Measurements from ENCODE around the gene RBBP8.
A peak's percentile ranks its signal among the peaks of the same experiment; 100 is the strongest.

RBBP8 gene

GRCh38 chr18:22933966-22934423, 867 bp downstream of the RBBP8 start:
- Histone ChIP-seq H3K27ac (peak overlapping the region; percentile 91), H3K27me3 (no peaks in the 10 kb centered on the region), H3K4me3 (ENCODE audit: low read depth in 1 of 2, low read length in 1 of 2) (peak overlapping the region; percentile 84 to 96), H3K36me3 (no peaks in the 10 kb centered on the region), H3K4me1 (ENCODE audit: control insufficient read depth in 1 of 2, insufficient read depth in 1 of 2, low read depth in 1 of 2, low read length in 1 of 2) (peaks cover 15 to 17% of the 10 kb centered on the region in 2 experiments), H3K9me3 (no peaks in the 10 kb centered on the region)
- TF ChIP-seq CTCF (IDR thresholded peaks at IDR 0.05): no peak

GRCh38 chr18:22934789-22935188, 1.7 kb downstream of the RBBP8 start:
- no peak for TF ChIP-seq CTCF (IDR thresholded peaks at IDR 0.05)
- Histone ChIP-seq H3K27ac (no peak overlapping the region), H3K4me3 (ENCODE audit: low read depth in 1 of 2, low read length in 1 of 2) (no peak overlapping the region), H3K27me3 (no peaks in the 10 kb centered on the region), H3K4me1 (ENCODE audit: control insufficient read depth in 1 of 2, insufficient read depth in 1 of 2, low read depth in 1 of 2, low read length in 1 of 2) (peaks cover 15 to 17% of the 10 kb centered on the region in 2 experiments), H3K9me3 (no peaks in the 10 kb centered on the region), H3K36me3 (no peaks in the 10 kb centered on the region)

- H3K27me3 ChIP-seq: no peaks in the 10 kb centered on the region
- no peak overlapping the region for H3K4me3 ChIP-seq (ENCODE audit: low read depth in 1 of 2, low read length in 1 of 2)
- peaks cover 15 to 17% of the 10 kb centered on the region in 2 experiments for H3K4me1 ChIP-seq (ENCODE audit: control insufficient read depth in 1 of 2, insufficient read depth in 1 of 2, low read depth in 1 of 2, low read length in 1 of 2)
Measured at GRCh38 chr18:22935431-22935830, 2.3 kb downstream of the RBBP8 start.

GRCh38 chr18:22936515-22936914, 3.4 kb downstream of the RBBP8 start:
- H3K9me3 ChIP-seq: no peaks in the 10 kb centered on the region
- peaks cover 15 to 17% of the 10 kb centered on the region in 2 experiments for H3K4me1 ChIP-seq (ENCODE audit: control insufficient read depth in 1 of 2, insufficient read depth in 1 of 2, low read depth in 1 of 2, low read length in 1 of 2)
- no peaks in the 10 kb centered on the region for H3K36me3 ChIP-seq
- H3K27ac ChIP-seq: no peak overlapping the region
- no peak overlapping the region for H3K4me3 ChIP-seq (ENCODE audit: low read depth in 1 of 2, low read length in 1 of 2)
- no peaks in the 10 kb centered on the region for H3K27me3 ChIP-seq
- no peak for TF ChIP-seq CTCF (IDR thresholded peaks at IDR 0.05)

More at GRCh38 chr18:22935431-22935830, 2.3 kb downstream of the RBBP8 start:
- no peaks in the 10 kb centered on the region for H3K36me3 ChIP-seq
- TF ChIP-seq CTCF (IDR thresholded peaks at IDR 0.05): no peak
- no peak overlapping the region for H3K27ac ChIP-seq
- H3K9me3 ChIP-seq: no peaks in the 10 kb centered on the region

- no peaks in the 10 kb centered on the region for H3K9me3 ChIP-seq
- H3K4me1 ChIP-seq (ENCODE audit: control insufficient read depth in 1 of 2, insufficient read depth in 1 of 2, low read depth in 1 of 2, low read length in 1 of 2): no peaks in the 10 kb centered on the region
- H3K4me3 ChIP-seq (ENCODE audit: low read depth in 1 of 2, low read length in 1 of 2): no peak overlapping the region
- no peaks in the 10 kb centered on the region for H3K27me3 ChIP-seq
- H3K36me3 ChIP-seq: no peaks in the 10 kb centered on the region
- no peak for TF ChIP-seq CTCF (IDR thresholded peaks at IDR 0.05)
- H3K27ac ChIP-seq: no peak overlapping the region
Measured at GRCh38 chr18:22939649-22940048, 6.5 kb downstream of the RBBP8 start.

- TF ChIP-seq CTCF (IDR thresholded peaks at IDR 0.05): no peak
- Histone ChIP-seq H3K4me3 (ENCODE audit: low read depth in 1 of 2, low read length in 1 of 2) (no peak overlapping the region), H3K27ac (no peak overlapping the region), H3K4me1 (ENCODE audit: control insufficient read depth in 1 of 2, insufficient read depth in 1 of 2, low read depth in 1 of 2, low read length in 1 of 2) (no peaks in the 10 kb centered on the region), H3K27me3 (no peaks in the 10 kb centered on the region), H3K9me3 (no peaks in the 10 kb centered on the region), H3K36me3 (no peaks in the 10 kb centered on the region)
Measured at GRCh38 chr18:22943847-22944246, 10.7 kb downstream of the RBBP8 start.

Data from neutrophil (primary cell).